Gastrocnemius medialis (tissue), 4 donors: ENCODE data around the gene RPP14. TPM values are rescaled to one million over a fixed set of nuclear protein-coding genes. Genes with fewer than 3 reads are reported as not detected.

ENCODE experiments used
- ATAC-seq, 2 donors: fragments of 150-250 bp; one replicate each; pipeline ENCODE4 v1.9.1; 2016
- DNase-seq, 2 donors: peaks; one replicate each; pipeline ENCODE4 v3.0.0-alpha.2; 2019
- H3K27ac ChIP-seq, 4 donors: fragments of 200-600 bp; sonication (generic); 1 replicate in 1 of 4; 2 replicates in 3 of 4; pipeline ENCODE4 v1.5.1; 2016 to 2018; ENCODE audit warnings: mild to moderate bottlenecking in 2 of 4, moderate library complexity in 1 of 4
- H3K27me3 ChIP-seq, 3 donors: fragments of 200-600 bp; sonication (generic) in 2 of 3; 1 replicate in 1 of 3; 2 replicates in 2 of 3; pipeline versions ENCODE4 v1.5.1 to v1.6.0; 2016 to 2019; ENCODE audit warnings: mild to moderate bottlenecking in 1 of 3, moderate library complexity in 1 of 3
- H3K36me3 ChIP-seq, 2 donors: fragments of 200-600 bp; sonication (generic) in 1 of 2; one replicate each; pipeline ENCODE4 v1.5.1; 2017 to 2018
- H3K4me1 ChIP-seq, 2 donors: fragments of 200-600 bp; sonication (generic) in 1 of 2; one replicate each; pipeline ENCODE4 v1.5.1; 2016 to 2017; ENCODE audit warnings: mild to moderate bottlenecking in 2 of 2
- H3K4me3 ChIP-seq, 4 donors: fragments of 200-600 bp; sonication (generic) in 3 of 4; 1 replicate in 1 of 4; 2 replicates in 3 of 4; pipeline ENCODE4 v1.5.1; 2016 to 2019; ENCODE audit warnings: mild to moderate bottlenecking in 2 of 4
- H3K9me3 ChIP-seq, 3 donors: fragments of 200-600 bp; sonication (generic) in 2 of 3; 1 replicate in 1 of 3; 2 replicates in 2 of 3; pipeline ENCODE4 v1.5.1; 2016 to 2019
- CTCF ChIP-seq, 5 experiments: fragments of 450-650 bp in 3 of 5; fragments of 200-600 bp in 2 of 5; sonication (generic) in 2 of 5; IDR thresholded peaks in 4 of 5; conservative IDR thresholded peaks in 1 of 5; 1 replicate in 4 of 5; 2 replicates in 1 of 5; pipeline ENCODE4 v1.5.1; 2016 to 2019; ENCODE audit warnings: antibody characterized with exemption in 5 of 5, mild to moderate bottlenecking in 3 of 5, moderate library complexity in 3 of 5
- POLR2A ChIP-seq, 2 donors: fragments of 450-650 bp; IDR thresholded peaks; one replicate each; pipeline ENCODE4 v1.6.1; 2017; ENCODE audit warnings: antibody characterized with exemption in 2 of 2, mild to moderate bottlenecking in 2 of 2, moderate library complexity in 2 of 2
- in situ Hi-C, 4 donors: fragments of 200-750 bp; cut with MboI; loops; one replicate each; pipeline versions ENCODE4 v1.15.0 to v1.8.0; 2017; ENCODE audit warnings: low sequenced_read_pairs in 4 of 4
- intact Hi-C: fragments of 100-400 bp; cut with DNase I; formaldehyde crosslinking; loops from one replicate; pipeline ENCODE4 v1.15.1; 2023; ENCODE audit warnings: low total_unique reads
- total RNA-seq, 4 donors: library from RNA; depleted of rRNA; stranded (reverse); fragments of >200 nt; gene quantifications; one replicate each; pipeline versions ENCODE4 v1.1.0 to v1.2.3, GENCODE V29; 2016

RPP14 gene
- total RNA-seq, 4 donors from 2014 or later: 16.6 to 28.9 (median 17.1) TPM

- no peak for DNase-seq
- in situ Hi-C loops: loop anchor here in 2 of 4 donors (5.0 to 10.0 kb wide), 2 partner anchors 87 to 89 kb away; no protein-coding TSS in a partner anchor
Observed at GRCh38 chr3:58325525-58325992, 19.5 kb downstream of the RPP14 start.

GRCh38 chr3:58326267-58326900 lies 20.3 kb downstream of the RPP14 start:
- Histone ChIP-seq H3K4me3 (no peak overlapping the region), H3K27me3 (no peaks in the 10 kb centered on the region), H3K9me3 (no peaks in the 10 kb centered on the region), H3K4me1 (peaks cover 0 to 2% of the 10 kb centered on the region in 2 donors), H3K27ac (no peak overlapping the region), H3K36me3 (no peaks in the 10 kb centered on the region)
- intact Hi-C loops (no loop called here), in situ Hi-C loops (loop anchor here in 2 of 4 donors (5.0 to 10.0 kb wide), 2 partner anchors 86 to 88 kb away; no protein-coding TSS in a partner anchor)
- DNase-seq (no peak), ATAC-seq (no peak)
- TF ChIP-seq CTCF (IDR thresholded peaks at IDR 0.05 in 4 of 5, conservative IDR thresholded peaks at IDR 0.05 in 1 of 5): no peak
- no peak for TF ChIP-seq POLR2A (IDR thresholded peaks at IDR 0.05)

More at GRCh38 chr3:58325525-58325992, 19.5 kb downstream of the RPP14 start:
- intact Hi-C loops: no loop called here
- H3K36me3 ChIP-seq: no peaks in the 10 kb centered on the region
- no peaks in the 10 kb centered on the region for H3K9me3 ChIP-seq
- H3K4me3 ChIP-seq: no peak overlapping the region
- TF ChIP-seq CTCF (IDR thresholded peaks at IDR 0.05 in 4 of 5, conservative IDR thresholded peaks at IDR 0.05 in 1 of 5) (no peak), POLR2A (IDR thresholded peaks at IDR 0.05) (no peak)
- peaks cover 0 to 2% of the 10 kb centered on the region in 2 donors for H3K4me1 ChIP-seq
- peak overlapping the region in 2 of 4 donors; percentile 32 to 35 for H3K27ac ChIP-seq
- no peak for ATAC-seq
- no peaks in the 10 kb centered on the region for H3K27me3 ChIP-seq

GRCh38 chr3:58329150-58329921 lies 23.3 kb downstream of the RPP14 start:
- intact Hi-C loops (no loop called here), in situ Hi-C loops (loop anchor here in 2 of 4 donors (5.0 to 10.0 kb wide), 2 partner anchors 83 to 85 kb away; no protein-coding TSS in a partner anchor)
- Histone ChIP-seq H3K27ac (no peak overlapping the region), H3K36me3 (no peaks in the 10 kb centered on the region), H3K4me1 (peaks cover 9 to 16% of the 10 kb centered on the region in 2 donors), H3K4me3 (no peak overlapping the region), H3K9me3 (no peaks in the 10 kb centered on the region), H3K27me3 (no peaks in the 10 kb centered on the region)
- TF ChIP-seq POLR2A (IDR thresholded peaks at IDR 0.05): no peak
- ATAC-seq (no peak), DNase-seq (no peak)

GRCh38 chr3:58329922-58330413 lies 23.9 kb downstream of the RPP14 start:
- TF ChIP-seq POLR2A (IDR thresholded peaks at IDR 0.05) (no peak), CTCF (IDR thresholded peaks at IDR 0.05 in 4 of 5, conservative IDR thresholded peaks at IDR 0.05 in 1 of 5) (no peak)
- no peaks in the 10 kb centered on the region for H3K36me3 ChIP-seq
- no peak for DNase-seq
- intact Hi-C loops: loop anchor here (5.0 kb wide), 1 partner anchor 202 kb away; no protein-coding TSS in a partner anchor
- in situ Hi-C loops: loop anchor here in 3 of 4 donors (5.0 to 10.0 kb wide), 4 partner anchors 82 to 165 kb away; partner anchors contain the start of gene KCTD6 (in 2 of the 3)
- no peak overlapping the region for H3K4me3 ChIP-seq
- ATAC-seq: no peak
- H3K27ac ChIP-seq: no peak overlapping the region
- no peaks in the 10 kb centered on the region for H3K27me3 ChIP-seq
- H3K4me1 ChIP-seq: peaks cover 15 to 22% of the 10 kb centered on the region in 2 donors
- H3K9me3 ChIP-seq: no peaks in the 10 kb centered on the region
